ENCODE results near the gene OR5B2.

DNA sequence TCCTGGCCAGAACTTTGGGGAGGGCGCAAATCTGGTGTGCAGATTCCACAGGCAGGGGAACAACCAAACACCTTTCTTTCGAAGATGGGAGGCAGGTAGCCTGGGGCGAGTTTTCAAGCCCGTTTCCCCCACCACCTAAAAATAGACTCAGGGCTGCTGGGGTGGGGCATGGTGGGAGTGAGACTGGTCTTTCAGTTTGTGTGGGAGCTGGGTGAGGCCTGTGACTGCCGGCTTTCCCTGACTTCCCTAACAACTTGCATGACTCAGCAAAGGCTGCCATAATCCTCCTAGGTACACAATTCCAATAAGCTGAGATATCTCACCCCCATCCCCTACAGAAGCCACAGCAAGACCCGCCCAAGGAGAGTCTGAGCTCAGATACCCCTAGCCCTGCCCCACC is 18.4 kb upstream of the OR5B2 start:
- TF ChIP-seq GABPB1 (CRISPR knock-in tag; IDR thresholded peaks at IDR 0.05) (no peak), ZNF263 (CRISPR knock-in tag; IDR thresholded peaks at IDR 0.05; ENCODE audit: low read depth) (no peak), MYBL2 (CRISPR knock-in tag; IDR thresholded peaks at IDR 0.05) (no peak), ZBTB21 (CRISPR knock-in tag; IDR thresholded peaks at IDR 0.05; ENCODE audit: borderline replicate concordance) (no peak), TP53 (CRISPR knock-in tag; IDR thresholded peaks at IDR 0.05) (no peak), CREB1 (CRISPR knock-in tag; IDR thresholded peaks at IDR 0.05) (no peak)
- TF ChIP-seq, protein P1, sequence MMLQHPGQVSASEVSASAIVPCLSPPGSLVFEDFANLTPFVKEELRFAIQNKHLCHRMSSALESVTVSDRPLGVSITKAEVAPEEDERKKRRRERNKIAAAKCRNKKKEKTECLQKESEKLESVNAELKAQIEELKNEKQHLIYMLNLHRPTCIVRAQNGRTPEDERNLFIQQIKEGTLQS (CRISPR knock-in tag; conservative IDR thresholded peaks at IDR 0.05) = no peak
- TF ChIP-seq, protein P2, sequence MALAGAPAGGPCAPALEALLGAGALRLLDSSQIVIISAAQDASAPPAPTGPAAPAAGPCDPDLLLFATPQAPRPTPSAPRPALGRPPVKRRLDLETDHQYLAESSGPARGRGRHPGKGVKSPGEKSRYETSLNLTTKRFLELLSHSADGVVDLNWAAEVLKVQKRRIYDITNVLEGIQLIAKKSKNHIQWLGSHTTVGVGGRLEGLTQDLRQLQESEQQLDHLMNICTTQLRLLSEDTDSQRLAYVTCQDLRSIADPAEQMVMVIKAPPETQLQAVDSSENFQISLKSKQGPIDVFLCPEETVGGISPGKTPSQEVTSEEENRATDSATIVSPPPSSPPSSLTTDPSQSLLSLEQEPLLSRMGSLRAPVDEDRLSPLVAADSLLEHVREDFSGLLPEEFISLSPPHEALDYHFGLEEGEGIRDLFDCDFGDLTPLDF (CRISPR knock-in tag; IDR thresholded peaks at IDR 0.05) = no peak
- TF ChIP-seq, protein P3, sequence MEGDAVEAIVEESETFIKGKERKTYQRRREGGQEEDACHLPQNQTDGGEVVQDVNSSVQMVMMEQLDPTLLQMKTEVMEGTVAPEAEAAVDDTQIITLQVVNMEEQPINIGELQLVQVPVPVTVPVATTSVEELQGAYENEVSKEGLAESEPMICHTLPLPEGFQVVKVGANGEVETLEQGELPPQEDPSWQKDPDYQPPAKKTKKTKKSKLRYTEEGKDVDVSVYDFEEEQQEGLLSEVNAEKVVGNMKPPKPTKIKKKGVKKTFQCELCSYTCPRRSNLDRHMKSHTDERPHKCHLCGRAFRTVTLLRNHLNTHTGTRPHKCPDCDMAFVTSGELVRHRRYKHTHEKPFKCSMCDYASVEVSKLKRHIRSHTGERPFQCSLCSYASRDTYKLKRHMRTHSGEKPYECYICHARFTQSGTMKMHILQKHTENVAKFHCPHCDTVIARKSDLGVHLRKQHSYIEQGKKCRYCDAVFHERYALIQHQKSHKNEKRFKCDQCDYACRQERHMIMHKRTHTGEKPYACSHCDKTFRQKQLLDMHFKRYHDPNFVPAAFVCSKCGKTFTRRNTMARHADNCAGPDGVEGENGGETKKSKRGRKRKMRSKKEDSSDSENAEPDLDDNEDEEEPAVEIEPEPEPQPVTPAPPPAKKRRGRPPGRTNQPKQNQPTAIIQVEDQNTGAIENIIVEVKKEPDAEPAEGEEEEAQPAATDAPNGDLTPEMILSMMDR (IDR thresholded peaks at IDR 0.05) = no peak
- TF ChIP-seq, protein P4, sequence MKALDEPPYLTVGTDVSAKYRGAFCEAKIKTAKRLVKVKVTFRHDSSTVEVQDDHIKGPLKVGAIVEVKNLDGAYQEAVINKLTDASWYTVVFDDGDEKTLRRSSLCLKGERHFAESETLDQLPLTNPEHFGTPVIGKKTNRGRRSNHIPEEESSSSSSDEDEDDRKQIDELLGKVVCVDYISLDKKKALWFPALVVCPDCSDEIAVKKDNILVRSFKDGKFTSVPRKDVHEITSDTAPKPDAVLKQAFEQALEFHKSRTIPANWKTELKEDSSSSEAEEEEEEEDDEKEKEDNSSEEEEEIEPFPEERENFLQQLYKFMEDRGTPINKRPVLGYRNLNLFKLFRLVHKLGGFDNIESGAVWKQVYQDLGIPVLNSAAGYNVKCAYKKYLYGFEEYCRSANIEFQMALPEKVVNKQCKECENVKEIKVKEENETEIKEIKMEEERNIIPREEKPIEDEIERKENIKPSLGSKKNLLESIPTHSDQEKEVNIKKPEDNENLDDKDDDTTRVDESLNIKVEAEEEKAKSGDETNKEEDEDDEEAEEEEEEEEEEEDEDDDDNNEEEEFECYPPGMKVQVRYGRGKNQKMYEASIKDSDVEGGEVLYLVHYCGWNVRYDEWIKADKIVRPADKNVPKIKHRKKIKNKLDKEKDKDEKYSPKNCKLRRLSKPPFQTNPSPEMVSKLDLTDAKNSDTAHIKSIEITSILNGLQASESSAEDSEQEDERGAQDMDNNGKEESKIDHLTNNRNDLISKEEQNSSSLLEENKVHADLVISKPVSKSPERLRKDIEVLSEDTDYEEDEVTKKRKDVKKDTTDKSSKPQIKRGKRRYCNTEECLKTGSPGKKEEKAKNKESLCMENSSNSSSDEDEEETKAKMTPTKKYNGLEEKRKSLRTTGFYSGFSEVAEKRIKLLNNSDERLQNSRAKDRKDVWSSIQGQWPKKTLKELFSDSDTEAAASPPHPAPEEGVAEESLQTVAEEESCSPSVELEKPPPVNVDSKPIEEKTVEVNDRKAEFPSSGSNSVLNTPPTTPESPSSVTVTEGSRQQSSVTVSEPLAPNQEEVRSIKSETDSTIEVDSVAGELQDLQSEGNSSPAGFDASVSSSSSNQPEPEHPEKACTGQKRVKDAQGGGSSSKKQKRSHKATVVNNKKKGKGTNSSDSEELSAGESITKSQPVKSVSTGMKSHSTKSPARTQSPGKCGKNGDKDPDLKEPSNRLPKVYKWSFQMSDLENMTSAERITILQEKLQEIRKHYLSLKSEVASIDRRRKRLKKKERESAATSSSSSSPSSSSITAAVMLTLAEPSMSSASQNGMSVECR (CRISPR knock-in tag; IDR thresholded peaks at IDR 0.05; ENCODE audit: borderline replicate concordance) = no peak
- TF ChIP-seq, protein P5, sequence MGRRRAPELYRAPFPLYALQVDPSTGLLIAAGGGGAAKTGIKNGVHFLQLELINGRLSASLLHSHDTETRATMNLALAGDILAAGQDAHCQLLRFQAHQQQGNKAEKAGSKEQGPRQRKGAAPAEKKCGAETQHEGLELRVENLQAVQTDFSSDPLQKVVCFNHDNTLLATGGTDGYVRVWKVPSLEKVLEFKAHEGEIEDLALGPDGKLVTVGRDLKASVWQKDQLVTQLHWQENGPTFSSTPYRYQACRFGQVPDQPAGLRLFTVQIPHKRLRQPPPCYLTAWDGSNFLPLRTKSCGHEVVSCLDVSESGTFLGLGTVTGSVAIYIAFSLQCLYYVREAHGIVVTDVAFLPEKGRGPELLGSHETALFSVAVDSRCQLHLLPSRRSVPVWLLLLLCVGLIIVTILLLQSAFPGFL (CRISPR knock-in tag; IDR thresholded peaks at IDR 0.05; ENCODE audit: borderline replicate concordance) = no peak

Measured in WTC11 (cell line).